HepG2 (cell line): ENCODE measurements around the gene ARHGEF10L. TPM values are rescaled to one million over a fixed set of nuclear protein-coding genes. Genes with fewer than 3 reads are reported as not detected.

Experiments used
- ERF ChIP-seq: IDR thresholded peaks from 2 replicates; pipeline ENCODE4 v1.6.1; 2018; ENCODE audit warnings: missing biosample characterization, missing genetic modification reagents
- FOXA3 ChIP-seq: IDR thresholded peaks from 2 replicates; pipeline ENCODE4 v1.6.1; 2016; ENCODE audit warnings: missing genetic modification reagents, missing compliant biosample characterization
- MAFG ChIP-seq: sonication (generic); formaldehyde crosslinking; IDR thresholded peaks from 2 replicates; pipeline ENCODE4 v1.5.1; 2020; ENCODE audit warnings: mild to moderate bottlenecking, missing genetic modification reagents
- PATZ1 ChIP-seq: sonication (generic); formaldehyde crosslinking; IDR thresholded peaks from 2 replicates; pipeline ENCODE4 v1.4.0; 2020; ENCODE audit warnings: missing genetic modification reagents
- RAD51 ChIP-seq: fragments of 450-650 bp; IDR thresholded peaks from 2 replicates; pipeline ENCODE4 v1.6.1; 2016; ENCODE audit warnings: borderline replicate concordance
- SMARCE1 ChIP-seq: fragments of 450-650 bp; IDR thresholded peaks from 2 replicates; pipeline ENCODE4 v1.6.1; 2017; ENCODE audit warnings: borderline replicate concordance
- THAP9 ChIP-seq: sonication (generic); formaldehyde crosslinking; IDR thresholded peaks from 2 replicates; pipeline ENCODE4; 2020; ENCODE audit warnings: missing genetic modification reagents, mild to moderate bottlenecking, borderline replicate concordance
- ZBED4 ChIP-seq: sonication (generic); formaldehyde crosslinking; IDR thresholded peaks from 2 replicates; pipeline ENCODE4 v1.4.0; 2020; ENCODE audit warnings: missing genetic modification reagents, borderline replicate concordance
- ZBTB3 ChIP-seq: sonication (generic); formaldehyde crosslinking; IDR thresholded peaks from 2 replicates; pipeline ENCODE4 v1.4.0; 2020; ENCODE audit warnings: low read depth, mild to moderate bottlenecking, moderate library complexity, missing genetic modification reagents, borderline replicate concordance
- ZBTB43 ChIP-seq: sonication (generic); formaldehyde crosslinking; conservative IDR thresholded peaks from 2 replicates; pipeline ENCODE4 v1.4.0; 2020; ENCODE audit warnings: missing genetic modification reagents
- ZFP90 ChIP-seq: sonication (generic); formaldehyde crosslinking; IDR thresholded peaks from 2 replicates; pipeline ENCODE4 v1.8.0; 2022; ENCODE audit warnings: missing genetic modification reagents, mild to moderate bottlenecking, inconsistent platforms, borderline replicate concordance
- ZNF18 ChIP-seq: sonication (generic); formaldehyde crosslinking; IDR thresholded peaks from 2 replicates; pipeline ENCODE4 v1.8.0; 2022; ENCODE audit warnings: mild to moderate bottlenecking, missing genetic modification reagents; ENCODE audit not compliant: insufficient replicate concordance
- ZNF776 ChIP-seq: sonication (generic); formaldehyde crosslinking; IDR thresholded peaks from 2 replicates; pipeline ENCODE4 v1.4.0; 2020; ENCODE audit warnings: mild to moderate bottlenecking, missing genetic modification reagents
- ZNF784 ChIP-seq: sonication (generic); formaldehyde crosslinking; IDR thresholded peaks from 2 replicates; pipeline ENCODE4 v1.5.1; 2020; ENCODE audit warnings: missing genetic modification reagents, mild to moderate bottlenecking, borderline replicate concordance
- ZSCAN31 ChIP-seq: sonication (generic); formaldehyde crosslinking; IDR thresholded peaks from 2 replicates; pipeline ENCODE4 v1.5.0; 2020; ENCODE audit warnings: low read depth, mild to moderate bottlenecking, missing genetic modification reagents
- polyA plus RNA-seq, 8 experiments: library from polyadenylated mRNA; depleted of rRNA in 3 of 8; stranded (reverse) in 7 of 8; unstranded in 1 of 8; fragments of >200 nt; fragmentation: Illumina TruSeq in 4 of 8; extraction: Trizol in 4 of 8; gene quantifications; 2 replicates each; pipeline versions ENCODE4 v1.2.1 to v1.2.3, GENCODE V29; 2011 to 2016; ENCODE audit warnings: low read depth in 4 of 8, missing spikeins in 1 of 8, mixed read lengths in 1 of 8; ENCODE audit not compliant: insufficient read depth in 1 of 8
- total RNA-seq, 5 experiments: library from RNA; depleted of rRNA; stranded (reverse); fragments of >200 nt; fragmentation: Illumina TruSeq; extraction: Trizol; gene quantifications; 2 replicates each; pipeline ENCODE4 v1.2.3, GENCODE V29; 2016; ENCODE audit warnings: low read depth in 1 of 5

Gene ARHGEF10L
- total and polyA plus RNA-seq, 2 of the 13 experiments (the other 11 are each of a cell fraction or from before 2014, with no cell fraction given): 46.5 to 78.3 TPM

- TF ChIP-seq THAP9 (CRISPR knock-in tag) (peak; percentile 80; the same call in 1 of the 2 replicates), ERF (CRISPR knock-in tag) (peak; percentile 97), ZNF776 (CRISPR knock-in tag) (0 out of 2 replicates have a peak, but pooled peaks have one; percentile 49), MAFG (CRISPR knock-in tag) (no peak), PATZ1 (CRISPR knock-in tag) (peak; percentile 94), ZBTB3 (CRISPR knock-in tag) (peak; percentile 31; the same call in 1 of the 2 replicates), ZNF18 (CRISPR knock-in tag) (peak; percentile 54), ZBED4 (CRISPR knock-in tag) (peak; percentile 94; the same call in 1 of the 2 replicates), RAD51 (no peak), ZNF784 (CRISPR knock-in tag) (peak; percentile 87; the same call in 1 of the 2 replicates), ZFP90 (peak; percentile 96), FOXA3 (CRISPR knock-in tag) (peak; percentile 89), ZSCAN31 (CRISPR knock-in tag) (peak; percentile 97), SMARCE1 (no peak), ZBTB43 (CRISPR knock-in tag) (peak; percentile 91)
Observed at GRCh38 chr1:17591814-17592430, 52.4 kb downstream of the ARHGEF10L start (continued).
